D341Med (cell line): Measurements from ENCODE around the gene RAPGEF1.

Experiments
- DNase-seq: peaks from one replicate; pipeline ENCODE4 v3.0.0; 2012; ENCODE audit warnings: low spot score

Gene RAPGEF1

GRCh38 chr9:131707733-131708157 lies 32.1 kb downstream of the RAPGEF1 start:
- no peak for DNase-seq

GRCh38 chr9:131707050-131707449 lies 32.8 kb downstream of the RAPGEF1 start:
- DNase-seq: no peak

- DNase-seq: no peak
Observed at GRCh38 chr9:131706608-131706970, 33.3 kb downstream of the RAPGEF1 start.

GRCh38 chr9:131704988-131705387 lies 34.9 kb downstream of the RAPGEF1 start:
- no peak for DNase-seq

- DNase-seq: peak; percentile 71
Observed at GRCh38 chr9:131704141-131704983, 35.5 kb downstream of the RAPGEF1 start.

GRCh38 chr9:131703697-131704096 lies 36.2 kb downstream of the RAPGEF1 start:
- DNase-seq: no peak

- no peak for DNase-seq
Observed at GRCh38 chr9:131702911-131703310, 37.0 kb downstream of the RAPGEF1 start.

- DNase-seq: no peak
Observed at GRCh38 chr9:131701789-131702337, 38.0 kb downstream of the RAPGEF1 start.

GRCh38 chr9:131701436-131701781 lies 38.5 kb downstream of the RAPGEF1 start:
- DNase-seq: no peak

GRCh38 chr9:131700765-131701435 lies 39.0 kb downstream of the RAPGEF1 start:
- no peak for DNase-seq

- DNase-seq: no peak
Observed at GRCh38 chr9:131700076-131700475, 39.8 kb downstream of the RAPGEF1 start.

- no peak for DNase-seq
Observed at GRCh38 chr9:131698618-131698985, 41.3 kb downstream of the RAPGEF1 start.

GRCh38 chr9:131697908-131698617 lies 41.8 kb downstream of the RAPGEF1 start:
- DNase-seq: no peak

GRCh38 chr9:131697097-131697496 lies 42.8 kb downstream of the RAPGEF1 start:
- DNase-seq: no peak

- DNase-seq: no peak
Observed at GRCh38 chr9:131695836-131696460, 43.9 kb downstream of the RAPGEF1 start.

- no peak for DNase-seq
Observed at GRCh38 chr9:131695366-131695765, 44.5 kb downstream of the RAPGEF1 start.

GRCh38 chr9:131693651-131694597 lies 46.0 kb downstream of the RAPGEF1 start:
- no peak for DNase-seq

- no peak for DNase-seq
Observed at GRCh38 chr9:131692612-131693562, 47.0 kb downstream of the RAPGEF1 start.

GRCh38 chr9:131691969-131692611 lies 47.8 kb downstream of the RAPGEF1 start:
- DNase-seq: no peak
